NK-92 treated with Interleukin-12 subunit alpha and Interleukin-12 subunit beta, amount 100 ng/mL, for 24 hours (cell line): ENCODE measurements around the gene SMIM44.
"Not testable (repeated sequence)": the region's sequence is repeated elsewhere in the genome, so short reads cannot be mapped to it uniquely, and the experiment has no call there.

ENCODE experiments used
- DNase-seq: peaks from one replicate; lab custom pipeline; 2025; lab: John Stamatoyannopoulos, UW

Gene SMIM44

GRCh38 chr19:3457528-3458228 is 25.6 kb downstream of the SMIM44 start:
- no peak for DNase-seq

- no peak for DNase-seq
Measured at GRCh38 chr19:3456925-3457527, 26.2 kb downstream of the SMIM44 start.

GRCh38 chr19:3455960-3456601 is 27.2 kb downstream of the SMIM44 start:
- DNase-seq, result no peak

GRCh38 chr19:3455393-3455955 is 27.8 kb downstream of the SMIM44 start:
- DNase-seq, result no peak

GRCh38 chr19:3454656-3455392 is 28.4 kb downstream of the SMIM44 start:
- no peak for DNase-seq

GRCh38 chr19:3453840-3454239 is 29.4 kb downstream of the SMIM44 start:
- no peak for DNase-seq

- DNase-seq, result not testable (repeated sequence)
Measured at GRCh38 chr19:3452942-3453214, 30.4 kb downstream of the SMIM44 start.

GRCh38 chr19:3452171-3452941 is 30.9 kb downstream of the SMIM44 start:
- no peak for DNase-seq

- no peak for DNase-seq
Measured at GRCh38 chr19:3451451-3451866, 31.8 kb downstream of the SMIM44 start.

GRCh38 chr19:3450796-3451411 is 32.3 kb downstream of the SMIM44 start:
- no peak for DNase-seq

GRCh38 chr19:3448616-3449334 is 34.5 kb downstream of the SMIM44 start:
- no peak for DNase-seq

GRCh38 chr19:3446657-3447056 is 36.6 kb downstream of the SMIM44 start:
- not testable (repeated sequence) for DNase-seq

- DNase-seq, result no peak
Measured at GRCh38 chr19:3444695-3445234, 38.5 kb downstream of the SMIM44 start.

GRCh38 chr19:3443840-3444694 is 39.2 kb downstream of the SMIM44 start:
- no peak for DNase-seq

- DNase-seq, result no peak
Measured at GRCh38 chr19:3442487-3443071, 40.7 kb downstream of the SMIM44 start.

- no peak for DNase-seq
Measured at GRCh38 chr19:3441986-3442329, 41.3 kb downstream of the SMIM44 start.

GRCh38 chr19:3441089-3441985 is 41.9 kb downstream of the SMIM44 start:
- DNase-seq, result no peak

GRCh38 chr19:3440082-3440481 is 43.2 kb downstream of the SMIM44 start:
- peak; percentile 35 for DNase-seq
